HepG2 (cell line): Measurements from ENCODE around the gene BANP. TPM values are rescaled to one million over a fixed set of nuclear protein-coding genes. Genes with fewer than 3 reads are reported as not detected.

Source experiments
- ATAC-seq: fragments of 200-7000 bp; cut with Tn5 transposase; 3 replicates; pipeline ENCODE4 v1.9.1; 2020; ENCODE audit warnings: mild to moderate bottlenecking, moderate library complexity
- BruUV-seq: library from RNA; stranded (reverse); fragments of 400-500 nt; replicated peaks from 2 replicates; lab custom pipeline; 2021; lab: Mats Ljungman, UMichigan
- CTCF ChIA-PET: fragments of 300-600 bp; formaldehyde crosslinking; extraction: SDS; loops from one replicate; lab custom pipeline; 2021; ENCODE audit warnings: low total read pairs, inconsistent platforms, low intra/inter-chr PET ratio; lab: Yijun Ruan, JAX
- POLR2A ChIA-PET: fragments of 350-600 bp; sonication (Branson Sonifier 250); formaldehyde crosslinking; loops from one replicate; lab custom pipeline; 2020; ENCODE audit warnings: antibody characterized with exemption, inconsistent platforms; lab: Yijun Ruan, JAX
- DNase-seq: peaks from one replicate; pipeline ENCODE4 v3.0.0-alpha.2; 2015; ENCODE audit warnings: low spot score
- FAIRE-seq: peaks from 3 replicates; lab custom pipeline; 2011; peaks lifted over from hg19 to GRCh38; lab: Jason Lieb, UNC
- H2AFZ ChIP-seq: one replicate; pipeline ENCODE4 v1.6.1; 2011; ENCODE audit warnings: low read length, inconsistent platforms
- H3K27ac ChIP-seq: fragments of 300-600 bp; 3 replicates; pipeline ENCODE4 v1.8.0; 2011; ENCODE audit warnings: mixed run types, mild to moderate bottlenecking, mixed read lengths, low read length, inconsistent platforms; ENCODE audit not compliant: insufficient read depth; ENCODE audit errors: extremely low read length
- H3K27me3 ChIP-seq, 2 experiments: fragments of 200-600 bp in 1 of 2; 2 replicates in 1 of 2; 3 replicates in 1 of 2; pipeline versions ENCODE4 v1.6.0 to v1.8.0; 2011; ENCODE audit warnings: low read length in 2 of 2, mild to moderate bottlenecking in 2 of 2, moderate library complexity in 2 of 2, inconsistent platforms in 1 of 2; ENCODE audit not compliant: insufficient read depth in 2 of 2, control insufficient read depth in 1 of 2
- H3K36me3 ChIP-seq, 2 experiments: fragments of 200-600 bp in 1 of 2; replicated peaks in 1 of 2; 2 replicates in 1 of 2; 3 replicates in 1 of 2; pipeline versions ENCODE4 v1.5.1 to v1.8.0; 2011; ENCODE audit warnings: low read length in 2 of 2, inconsistent platforms in 1 of 2; ENCODE audit not compliant: insufficient read depth in 2 of 2, control insufficient read depth in 1 of 2
- H3K4me1 ChIP-seq: 2 replicates; pipeline ENCODE4 v1.5.1; 2012; ENCODE audit warnings: low read length, inconsistent platforms; ENCODE audit not compliant: insufficient read depth
- H3K4me2 ChIP-seq: 2 replicates; pipeline ENCODE4 v1.6.0; 2011; ENCODE audit warnings: low read depth, low read length, inconsistent platforms
- H3K4me3 ChIP-seq, 3 experiments: fragments of 200-600 bp in 1 of 3; sonication (generic), shearing (Covaris generic) in 1 of 3; replicated peaks in 1 of 3; 2 replicates each; pipeline ENCODE4 v1.5.1; 2011 to 2016; ENCODE audit warnings: low read length in 3 of 3, inconsistent platforms in 2 of 3, low read depth in 2 of 3, mild to moderate bottlenecking in 2 of 3, control low read depth in 1 of 3, mixed read lengths in 1 of 3; ENCODE audit not compliant: insufficient read depth in 1 of 3
- H3K79me2 ChIP-seq: one replicate; pipeline ENCODE4 v1.6.1; 2011; ENCODE audit warnings: low read length, inconsistent platforms; ENCODE audit not compliant: insufficient read depth
- H3K9ac ChIP-seq: 2 replicates; pipeline ENCODE4 v1.6.0; 2011; ENCODE audit warnings: mild to moderate bottlenecking, low read depth, low read length, inconsistent platforms; ENCODE audit not compliant: insufficient read depth
- H3K9me3 ChIP-seq: 2 replicates; pipeline ENCODE4 v1.5.1; 2012; ENCODE audit warnings: mild to moderate bottlenecking, low read length
- H4K20me1 ChIP-seq: 2 replicates; pipeline ENCODE4 v1.6.0; 2011; ENCODE audit warnings: inconsistent platforms, mild to moderate bottlenecking, low read length, moderate library complexity; ENCODE audit not compliant: insufficient read depth
- BRCA1 ChIP-seq: sonication (generic); formaldehyde crosslinking; IDR thresholded peaks from 2 replicates; pipeline ENCODE4 v1.4.0; 2020; ENCODE audit warnings: missing genetic modification reagents
- KAT2B ChIP-seq: fragments of 150-350 bp; IDR thresholded peaks from 2 replicates; pipeline ENCODE4 v1.6.1; 2014; ENCODE audit warnings: low read depth, low read length, borderline replicate concordance
- POLR2G ChIP-seq: fragments of 200-400 bp; formaldehyde crosslinking; IDR thresholded peaks from 2 replicates; pipeline ENCODE4 v1.6.1; 2018; ENCODE audit warnings: mild to moderate bottlenecking, low read depth, low read length, moderate library complexity
- REPIN1 ChIP-seq: sonication (generic); formaldehyde crosslinking; IDR thresholded peaks from 2 replicates; pipeline ENCODE4 v1.8.0; 2022; ENCODE audit warnings: missing genetic modification reagents, low read depth, mild to moderate bottlenecking, borderline replicate concordance
- SSRP1 ChIP-seq: IDR thresholded peaks from 2 replicates; pipeline ENCODE4 v1.6.1; 2016; ENCODE audit warnings: control low read depth
- THYN1 ChIP-seq: sonication (generic); formaldehyde crosslinking; IDR thresholded peaks from 2 replicates; pipeline ENCODE4 v1.8.1; 2023; ENCODE audit warnings: low read depth, mild to moderate bottlenecking, moderate library complexity, missing genetic modification reagents, borderline replicate concordance
- ZNF557 ChIP-seq: sonication (generic); formaldehyde crosslinking; IDR thresholded peaks from 2 replicates; pipeline ENCODE4 v1.4.0; 2020; ENCODE audit warnings: missing genetic modification reagents
- WGBS: methylation state at CpG from one replicate; pipeline ENCODE4 v1.1.6; 2017; ENCODE audit warnings: low lambda C conversion rate; 5-methylcytosine and 5-hydroxymethylcytosine counted together
- in situ Hi-C: cut with HindIII; loops from 2 replicates; pipeline ENCODE4 v1.10.0; 2017; ENCODE audit warnings: low pct_unique_long_range_greater_than_20kb; ENCODE audit not compliant: extremely low pct_ligation_motif_present
- intact Hi-C: fragments of 100-400 bp; cut with micrococcal nuclease; formaldehyde crosslinking; loops from one replicate; pipeline ENCODE4 v1.10.0; 2022; ENCODE audit not compliant: unreplicated experiment
- polyA plus RNA-seq, 8 experiments: library from polyadenylated mRNA; depleted of rRNA in 3 of 8; stranded (reverse) in 7 of 8; unstranded in 1 of 8; fragments of >200 nt; fragmentation: Illumina TruSeq in 4 of 8; extraction: Trizol in 4 of 8; gene quantifications; 2 replicates each; pipeline versions ENCODE4 v1.2.1 to v1.2.3, GENCODE V29; 2011 to 2016; ENCODE audit warnings: low read depth in 4 of 8, missing spikeins in 1 of 8, mixed read lengths in 1 of 8; ENCODE audit not compliant: insufficient read depth in 1 of 8
- total RNA-seq, 5 experiments: library from RNA; depleted of rRNA; stranded (reverse); fragments of >200 nt; fragmentation: Illumina TruSeq; extraction: Trizol; gene quantifications; 2 replicates each; pipeline ENCODE4 v1.2.3, GENCODE V29; 2016; ENCODE audit warnings: low read depth in 1 of 5
- TF ChIP-seq, protein P1 (sequence below): sonication (generic); formaldehyde crosslinking; IDR thresholded peaks from 2 replicates; pipeline ENCODE4 v1.4.0; 2020; ENCODE audit warnings: missing genetic modification reagents; ENCODE audit errors: not compliant biosample characterization

BANP gene
- total and polyA plus RNA-seq, 2 of the 13 experiments (the other 11 are each of a cell fraction or from before 2014, with no cell fraction given), result 20.2 to 23.8 TPM

GRCh38 chr16:88002749-88003148, 51.5 kb downstream of the BANP start:
- WGBS, result 100% methylated on average over 4 of the region's 4 CpGs

GRCh38 chr16:88003316-88003715, 52.1 kb downstream of the BANP start:
- POLR2A ChIA-PET, result no interaction called here

More at GRCh38 chr16:88002749-88003148, 51.5 kb downstream of the BANP start:
- H3K9ac ChIP-seq, result no peak overlapping the region
- H3K27me3 ChIP-seq, result no peaks in the 10 kb centered on the region
- intact Hi-C loops (no loop called here), in situ Hi-C loops (no loop called here)
- BruUV-seq, result no TSS peak
- H3K27ac ChIP-seq, result no peak overlapping the region
- peaks cover 10 to 36% of the 10 kb centered on the region in 2 experiments for H3K36me3 ChIP-seq
- H3K4me2 ChIP-seq, result no peak overlapping the region
- no peak for ATAC-seq
- peaks cover 6% of the 10 kb centered on the region; the same call in 1 of the 2 replicates for H3K4me1 ChIP-seq
- DNase-seq, result no peak
- no peak overlapping the region for H2AFZ ChIP-seq
- POLR2A ChIA-PET, result no interaction called here
- H3K79me2 ChIP-seq, result no peaks in the 10 kb centered on the region
- no peak overlapping the region for H3K4me3 ChIP-seq
- FAIRE-seq, result no peak
- H4K20me1 ChIP-seq, result no peaks in the 10 kb centered on the region; the same call in 1 of the 2 replicates
- H3K9me3 ChIP-seq, result no peaks in the 10 kb centered on the region
- CTCF ChIA-PET, result no interaction called here
- TF ChIP-seq, protein P1, sequence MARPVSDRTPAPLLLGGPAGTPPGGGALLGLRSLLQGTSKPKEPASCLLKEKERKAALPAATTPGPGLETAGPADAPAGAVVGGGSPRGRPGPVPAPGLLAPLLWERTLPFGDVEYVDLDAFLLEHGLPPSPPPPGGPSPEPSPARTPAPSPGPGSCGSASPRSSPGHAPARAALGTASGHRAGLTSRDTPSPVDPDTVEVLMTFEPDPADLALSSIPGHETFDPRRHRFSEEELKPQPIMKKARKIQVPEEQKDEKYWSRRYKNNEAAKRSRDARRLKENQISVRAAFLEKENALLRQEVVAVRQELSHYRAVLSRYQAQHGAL, result no peak
- TF ChIP-seq REPIN1 (no peak), THYN1 (CRISPR knock-in tag) (no peak)
- TF ChIP-seq, all 625 proteins: peak for 0

More at GRCh38 chr16:88003316-88003715, 52.1 kb downstream of the BANP start:
- H3K4me1 ChIP-seq, result peaks cover under 1% of the 10 kb centered on the region; the same call in 1 of the 2 replicates
- intact Hi-C loops, result no loop called here
- no peak overlapping the region for H3K27ac ChIP-seq
- no peaks in the 10 kb centered on the region; the same call in 1 of the 2 replicates for H4K20me1 ChIP-seq
- no peak overlapping the region for H2AFZ ChIP-seq
- no peak for FAIRE-seq
- H3K27me3 ChIP-seq, result no peaks in the 10 kb centered on the region
- no TSS peak for BruUV-seq
- no peaks in the 10 kb centered on the region for H3K9me3 ChIP-seq
- TF ChIP-seq SSRP1 (CRISPR knock-in tag) (no peak), KAT2B (no peak), ZNF557 (no peak), POLR2G (no peak), BRCA1 (CRISPR knock-in tag) (no peak)
- TF ChIP-seq, all 625 proteins: peak for 0
- 97% methylated on average over 6 of the region's 6 CpGs for WGBS
- Histone ChIP-seq H3K36me3 (peaks cover 13 to 42% of the 10 kb centered on the region in 2 experiments), H3K4me3 (no peak overlapping the region), H3K4me2 (no peak overlapping the region), H3K9ac (no peak overlapping the region), H3K79me2 (no peaks in the 10 kb centered on the region)
- in situ Hi-C loops, result no loop called here
- ATAC-seq, result no peak
- no peak for DNase-seq
- CTCF ChIA-PET, result no interaction called here
